AG09319 (cell line): Measurements from ENCODE around the gene C6orf132.

Experiments
- DNase-seq: peaks from one replicate; pipeline ENCODE4 v3.0.0-alpha.2; 2010; ENCODE audit warnings: low read depth; ENCODE audit errors: extremely low read depth
- TF ChIP-seq, protein P1 (sequence below): IDR thresholded peaks from 2 replicates; pipeline ENCODE4 v1.5.1; 2011; ENCODE audit warnings: low read depth, mild to moderate bottlenecking, inconsistent platforms, low read length, moderate library complexity

Gene C6orf132

DNA sequence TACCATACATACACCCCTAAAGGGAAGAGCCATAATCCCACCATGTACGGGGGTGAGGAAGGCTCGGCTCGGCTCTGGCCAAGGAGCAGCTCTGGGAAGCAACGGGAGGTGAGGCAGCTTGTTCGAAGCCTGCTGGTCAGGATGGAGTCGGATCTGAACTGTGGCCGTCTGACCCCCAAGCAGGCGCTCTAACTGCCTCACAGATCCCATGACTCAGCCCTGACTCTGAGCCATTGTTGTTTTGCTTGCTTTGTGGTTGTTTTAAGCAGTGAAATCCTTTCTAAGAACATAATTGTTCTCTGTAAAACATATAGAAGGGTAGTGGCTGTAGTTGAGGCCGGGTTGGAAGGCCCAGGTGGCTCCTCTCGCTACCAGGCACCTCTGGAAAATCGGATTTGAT, 10.9 kb downstream of the C6orf132 start:
- DNase-seq, result no peak
- TF ChIP-seq, protein P1, sequence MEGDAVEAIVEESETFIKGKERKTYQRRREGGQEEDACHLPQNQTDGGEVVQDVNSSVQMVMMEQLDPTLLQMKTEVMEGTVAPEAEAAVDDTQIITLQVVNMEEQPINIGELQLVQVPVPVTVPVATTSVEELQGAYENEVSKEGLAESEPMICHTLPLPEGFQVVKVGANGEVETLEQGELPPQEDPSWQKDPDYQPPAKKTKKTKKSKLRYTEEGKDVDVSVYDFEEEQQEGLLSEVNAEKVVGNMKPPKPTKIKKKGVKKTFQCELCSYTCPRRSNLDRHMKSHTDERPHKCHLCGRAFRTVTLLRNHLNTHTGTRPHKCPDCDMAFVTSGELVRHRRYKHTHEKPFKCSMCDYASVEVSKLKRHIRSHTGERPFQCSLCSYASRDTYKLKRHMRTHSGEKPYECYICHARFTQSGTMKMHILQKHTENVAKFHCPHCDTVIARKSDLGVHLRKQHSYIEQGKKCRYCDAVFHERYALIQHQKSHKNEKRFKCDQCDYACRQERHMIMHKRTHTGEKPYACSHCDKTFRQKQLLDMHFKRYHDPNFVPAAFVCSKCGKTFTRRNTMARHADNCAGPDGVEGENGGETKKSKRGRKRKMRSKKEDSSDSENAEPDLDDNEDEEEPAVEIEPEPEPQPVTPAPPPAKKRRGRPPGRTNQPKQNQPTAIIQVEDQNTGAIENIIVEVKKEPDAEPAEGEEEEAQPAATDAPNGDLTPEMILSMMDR, result no peak

DNA sequence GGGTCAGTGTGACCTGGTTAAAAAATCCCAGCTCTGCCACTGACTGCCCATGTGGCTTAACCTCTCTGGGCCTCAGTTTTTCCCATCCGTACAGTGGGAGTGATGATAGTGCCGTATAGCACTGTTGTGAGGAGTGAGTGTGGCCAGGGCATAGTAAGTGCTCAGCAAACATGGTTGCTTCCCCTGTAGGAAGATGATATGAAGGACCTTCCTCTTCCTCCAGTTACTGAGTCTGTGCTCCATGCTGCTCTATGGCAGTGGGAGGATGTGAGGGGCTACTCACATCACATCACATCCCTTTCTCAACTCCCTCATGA, 13.1 kb downstream of the C6orf132 start:
- TF ChIP-seq, protein P1, result no peak
- DNase-seq, result no peak

DNA sequence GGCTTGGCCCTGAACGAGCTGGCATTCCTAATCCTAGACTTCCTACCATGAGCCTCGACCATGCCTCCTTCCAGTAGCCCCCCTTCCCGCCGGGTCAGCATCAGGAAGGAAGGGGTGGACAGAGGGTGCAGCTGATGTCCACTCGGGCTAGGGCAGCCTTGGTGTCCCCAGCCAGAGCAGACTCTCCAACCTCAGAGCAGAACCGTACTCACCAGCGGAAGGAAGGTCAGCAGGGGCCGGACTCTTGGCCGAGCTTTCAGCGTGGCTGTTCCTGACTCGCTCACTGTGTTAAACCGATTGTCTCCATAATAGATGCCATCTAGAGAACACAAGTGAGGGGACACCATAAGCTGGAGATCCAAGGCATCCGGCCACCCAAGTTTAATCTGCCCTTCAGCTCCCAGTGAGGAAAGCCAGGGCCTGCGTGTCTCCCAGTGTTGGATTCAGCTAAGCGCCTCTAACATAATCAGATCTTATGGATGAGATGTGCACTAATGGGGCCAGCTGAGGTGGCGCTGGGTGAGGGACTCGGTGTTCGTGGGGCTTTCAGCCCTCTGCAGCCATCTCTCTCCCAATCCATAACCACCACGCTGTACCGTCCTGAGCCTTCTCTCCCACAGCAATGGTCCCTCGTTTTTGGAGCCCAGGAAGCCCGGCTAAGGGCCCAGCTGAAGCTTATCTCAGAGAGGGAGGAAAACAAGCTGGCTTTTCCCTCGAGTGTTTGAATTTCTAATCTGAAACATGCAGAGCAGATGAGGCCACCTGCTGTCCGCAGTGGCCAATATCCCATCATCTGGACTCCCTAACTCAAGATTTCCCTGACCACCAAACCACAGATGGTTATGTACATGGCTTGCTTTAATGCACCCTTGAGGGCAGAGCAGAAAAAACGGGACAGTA, 13.7 kb downstream of the C6orf132 start:
- DNase-seq, result no peak
- TF ChIP-seq, protein P1, result no peak

DNA sequence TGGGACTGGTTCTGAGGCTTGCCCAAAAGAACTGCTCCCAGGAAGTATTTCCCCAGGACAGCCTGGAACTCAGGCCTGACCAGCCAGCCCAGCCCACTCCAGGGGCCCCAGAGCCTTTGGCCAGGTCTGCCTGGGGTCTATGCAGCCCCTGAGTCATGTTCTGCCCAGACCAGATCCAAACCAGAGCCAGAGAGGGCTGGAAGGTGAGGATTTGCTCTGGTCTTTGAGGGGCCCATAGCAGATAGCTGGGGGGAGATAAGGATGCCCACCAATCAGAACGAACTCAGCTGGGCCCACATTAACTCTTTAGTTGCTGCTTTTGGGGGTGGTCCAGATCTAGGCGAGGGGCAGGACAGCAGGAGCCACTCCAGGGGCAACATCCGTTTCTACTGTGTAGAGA, 16.8 kb downstream of the C6orf132 start:
- DNase-seq, result no peak
- TF ChIP-seq, protein P1, result no peak

DNA sequence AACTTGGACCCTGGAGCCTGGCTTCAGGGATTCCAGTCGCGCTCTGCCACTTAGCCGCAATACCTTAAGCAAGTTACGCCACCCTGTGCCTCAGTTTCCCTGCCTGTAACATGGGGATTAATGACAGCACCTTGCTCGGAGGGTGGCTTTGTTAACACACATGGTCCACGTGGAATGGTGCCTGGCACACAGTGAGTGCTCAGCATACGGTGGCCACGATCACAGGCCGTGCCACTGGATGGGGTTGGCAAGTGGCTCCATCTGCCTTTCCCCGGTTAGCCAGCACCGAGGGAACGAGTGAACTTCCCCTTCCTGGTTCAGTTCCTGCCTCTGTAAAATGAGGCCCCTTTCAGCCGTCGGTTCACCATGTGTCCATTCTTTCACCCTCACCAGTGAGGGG, 17.2 kb downstream of the C6orf132 start:
- DNase-seq, result no peak
- TF ChIP-seq, protein P1, result no peak

DNA sequence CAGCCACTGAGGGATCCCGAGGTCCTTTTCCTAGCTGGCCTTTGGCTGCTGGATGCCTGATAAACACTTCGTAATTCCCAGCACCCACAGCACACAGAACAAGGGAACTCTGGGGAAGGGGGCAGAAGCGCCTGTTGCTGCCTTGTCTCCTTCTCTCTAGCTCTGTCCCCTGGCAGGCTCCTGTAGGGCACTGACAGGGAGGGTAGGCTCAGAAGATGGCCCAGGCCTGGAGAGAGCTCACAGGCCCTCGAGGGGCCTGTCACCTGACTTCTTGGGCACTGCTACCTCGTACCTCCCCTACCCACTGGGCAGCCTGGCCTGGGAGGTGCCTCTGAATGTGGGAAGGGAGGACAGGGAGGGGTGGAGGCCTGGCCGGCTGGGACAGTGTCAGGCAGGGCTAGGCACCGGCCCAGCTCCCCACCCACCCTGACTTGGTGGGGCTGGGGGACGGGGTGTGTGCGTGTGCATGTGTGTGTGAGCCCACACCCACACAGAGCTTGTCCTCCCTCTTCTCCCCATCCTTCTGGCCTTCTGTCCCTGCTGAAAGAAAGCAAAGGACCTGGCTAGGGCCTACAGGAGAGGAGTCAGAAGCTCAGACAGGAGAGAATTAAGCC, 18.1 kb downstream of the C6orf132 start:
- TF ChIP-seq, protein P1, result no peak
- no peak for DNase-seq

DNA sequence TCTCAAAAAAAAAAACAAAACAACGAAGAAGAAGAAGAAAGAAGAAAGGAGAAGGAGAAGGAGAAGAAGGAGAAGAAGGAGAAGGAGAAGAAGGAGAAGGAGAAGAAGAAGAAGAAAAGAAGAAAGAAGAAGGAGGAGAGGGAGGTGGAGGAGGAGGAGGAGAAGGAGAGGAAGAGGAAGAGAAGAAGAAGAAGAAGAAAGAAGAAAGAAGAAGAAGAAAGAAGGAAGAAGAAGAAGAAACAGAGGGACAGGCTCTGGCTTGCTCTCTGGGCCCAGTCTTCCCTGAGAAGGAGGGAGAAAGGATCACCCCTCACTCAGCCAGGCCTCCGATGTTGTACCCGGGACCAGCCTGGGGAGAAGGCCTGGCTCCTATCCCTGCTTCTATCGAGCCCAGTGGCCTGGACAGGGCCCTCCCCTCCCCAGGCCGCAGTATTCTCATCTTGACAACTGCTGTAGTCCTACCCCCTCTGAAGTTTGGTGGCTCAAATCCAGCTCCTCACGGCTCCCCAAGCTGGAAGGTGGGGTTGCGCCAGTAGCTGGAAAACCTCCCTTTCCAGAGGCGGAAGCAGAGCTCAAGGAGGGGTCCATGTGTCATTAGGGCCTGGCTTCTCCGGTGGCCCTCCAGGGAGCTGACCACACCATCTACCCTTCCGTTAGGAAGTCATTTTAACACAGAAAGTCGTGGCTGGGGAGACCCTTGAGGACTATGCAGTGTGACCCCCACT, 18.9 kb downstream of the C6orf132 start:
- DNase-seq, result no peak
- TF ChIP-seq, protein P1, result no peak
